NOMO-1 treated with DMSO at 0.1 percent for 48 hours (cell line): ENCODE measurements around the gene MAP3K4.
A peak's percentile ranks its signal among the peaks of the same experiment; 100 is the strongest.

ENCODE experiments used
- DNase-seq: peaks from one replicate; lab custom pipeline; 2025; ENCODE audit not compliant: unreplicated experiment; lab: John Stamatoyannopoulos, UW

Gene MAP3K4

GRCh38 chr6:161001421-161001820 lies 9.9 kb downstream of the MAP3K4 start:
- DNase-seq = peak; percentile 63

GRCh38 chr6:161003336-161003735 lies 11.8 kb downstream of the MAP3K4 start:
- DNase-seq = no peak

GRCh38 chr6:161008245-161008644 lies 16.7 kb downstream of the MAP3K4 start:
- no peak for DNase-seq

DNA sequence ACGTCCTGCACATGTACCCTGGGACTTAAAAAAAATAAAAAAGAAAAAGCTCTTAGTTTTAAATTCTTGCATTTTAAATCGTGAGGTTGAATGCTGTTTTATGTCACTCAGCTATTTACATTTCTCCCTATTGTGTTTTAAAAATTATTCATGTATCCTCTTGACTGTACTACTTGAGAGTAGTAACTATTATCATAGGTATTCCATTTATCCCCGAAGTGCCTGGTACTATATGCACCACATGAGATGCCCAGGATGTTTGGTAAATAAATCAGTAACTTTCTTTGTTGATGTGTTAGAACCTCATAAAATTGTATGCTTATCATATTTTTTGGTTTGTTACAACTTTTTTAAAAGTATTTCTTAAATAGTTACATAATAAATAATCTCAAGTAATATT lies 18.4 kb downstream of the MAP3K4 start:
- no peak for DNase-seq

DNA sequence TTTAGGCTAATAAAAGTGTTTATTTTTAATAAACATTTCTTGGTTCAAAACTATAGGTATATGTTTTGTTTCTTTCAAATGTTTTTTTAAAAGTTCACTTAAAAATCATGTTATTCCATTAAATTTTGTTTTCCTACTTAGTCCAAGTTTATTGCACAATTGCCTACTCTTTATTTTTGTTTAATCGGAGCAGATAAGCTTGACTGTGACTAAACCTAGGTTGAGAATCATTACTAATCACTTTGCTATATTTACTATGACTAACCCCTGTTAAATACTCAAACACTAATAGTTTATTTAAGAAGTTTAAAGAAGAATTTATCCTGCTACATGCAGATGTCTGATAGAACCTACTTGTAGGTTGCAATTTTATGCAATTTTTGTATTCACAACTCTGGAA lies 18.8 kb downstream of the MAP3K4 start:
- no peak for DNase-seq

DNA sequence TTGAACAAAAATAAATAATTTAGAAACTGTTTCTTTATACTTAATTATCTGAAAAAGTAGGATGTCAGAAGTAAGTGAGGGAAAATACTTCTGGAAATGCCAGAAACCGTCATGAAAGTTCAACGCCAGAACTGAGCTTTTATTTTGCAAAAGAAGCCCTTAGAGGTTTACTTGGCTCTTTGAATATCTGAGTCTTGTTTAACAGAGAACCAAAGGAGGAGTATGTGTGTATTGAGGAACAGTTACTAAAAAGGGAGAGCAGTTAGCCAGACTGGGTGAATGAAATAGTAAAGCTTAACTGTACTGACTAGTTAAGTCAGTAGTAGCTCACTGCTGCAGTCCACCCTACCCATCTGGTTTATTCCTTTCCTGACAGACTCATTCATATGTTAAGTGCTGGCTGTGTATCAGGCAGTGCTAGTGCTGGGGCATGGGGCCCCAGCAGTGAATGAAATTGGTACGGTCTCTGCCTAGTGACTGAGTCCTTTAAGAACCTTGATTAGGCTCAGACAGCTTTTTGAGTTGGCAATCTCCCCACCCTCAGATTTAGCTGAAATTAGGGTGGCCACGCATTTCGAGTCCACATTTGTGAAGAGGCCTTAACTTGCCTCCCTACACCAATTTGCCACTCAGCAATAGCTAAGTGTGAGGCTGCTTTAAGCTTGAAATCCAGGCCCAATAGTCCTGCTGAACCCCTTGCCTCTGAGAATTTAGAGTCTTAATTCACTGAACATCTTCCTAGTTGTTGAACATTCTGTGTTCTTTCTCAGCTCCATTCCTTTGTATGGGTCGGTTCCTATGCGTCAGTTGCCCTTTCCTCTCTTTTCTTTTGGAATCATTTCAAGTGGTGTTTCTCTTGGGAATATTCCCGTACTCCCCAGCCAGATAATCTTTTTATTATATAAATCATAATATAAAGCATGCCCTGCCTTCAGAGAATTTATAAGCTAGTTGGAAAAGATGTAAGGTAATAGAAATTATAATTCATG lies 20.2 kb downstream of the MAP3K4 start:
- no peak for DNase-seq

DNA sequence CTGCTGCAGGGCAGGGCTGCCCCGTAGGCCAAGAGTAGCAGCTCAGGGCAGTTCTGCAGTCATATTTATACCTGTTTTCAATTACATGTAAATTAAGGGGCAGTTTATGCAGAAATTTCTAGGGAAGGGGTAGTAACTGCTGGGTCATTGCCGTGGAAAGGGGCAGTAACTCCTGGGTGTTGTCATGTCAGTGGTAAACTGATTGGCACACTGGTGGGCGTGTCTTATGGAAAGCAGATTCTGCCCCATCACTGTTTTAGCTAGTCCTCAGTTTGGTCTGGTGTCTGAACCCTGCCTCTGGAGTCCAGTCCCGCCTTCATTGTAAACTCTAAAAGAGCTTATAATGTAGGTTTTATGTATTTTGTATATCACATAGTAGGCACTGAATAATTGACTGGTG lies 22.1 kb downstream of the MAP3K4 start:
- no peak for DNase-seq

DNA sequence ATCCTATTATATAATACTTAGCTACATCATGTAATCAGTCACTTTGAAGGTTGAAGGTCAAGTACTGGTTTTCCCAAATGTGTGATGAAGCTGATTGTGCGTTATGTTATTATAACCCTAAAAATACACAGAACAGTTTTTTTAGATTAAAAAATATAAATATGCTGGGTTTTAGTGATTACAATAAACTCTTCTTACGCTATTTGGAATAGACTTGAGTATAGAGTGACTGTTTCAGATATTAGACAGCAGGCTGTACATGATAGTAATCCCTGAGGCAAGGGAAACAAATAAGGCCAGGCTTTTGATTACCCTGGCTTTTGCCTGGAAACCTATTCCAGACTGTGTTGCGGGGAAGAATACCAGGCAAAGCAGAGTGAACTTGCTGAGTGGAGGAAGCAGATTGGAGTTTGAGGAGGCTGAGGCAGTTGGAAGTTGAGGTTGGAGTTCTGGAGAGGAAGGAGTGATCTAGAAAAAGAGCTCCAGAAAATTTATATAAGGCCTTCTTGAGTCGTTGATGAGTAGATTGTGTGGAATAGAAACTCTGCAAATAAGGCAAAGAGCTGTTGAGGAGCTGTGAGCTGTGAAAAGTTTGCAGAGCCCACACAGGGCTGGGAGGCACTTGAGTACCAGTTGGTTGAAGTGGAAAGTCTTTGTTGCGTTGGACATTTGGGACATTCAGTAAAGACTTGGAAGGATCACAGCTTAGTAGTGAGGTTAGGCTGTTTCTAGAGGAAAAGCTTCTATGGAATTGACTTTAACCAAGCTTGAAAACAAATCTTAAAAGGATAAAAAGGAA lies 26.4 kb downstream of the MAP3K4 start:
- no peak for DNase-seq

DNA sequence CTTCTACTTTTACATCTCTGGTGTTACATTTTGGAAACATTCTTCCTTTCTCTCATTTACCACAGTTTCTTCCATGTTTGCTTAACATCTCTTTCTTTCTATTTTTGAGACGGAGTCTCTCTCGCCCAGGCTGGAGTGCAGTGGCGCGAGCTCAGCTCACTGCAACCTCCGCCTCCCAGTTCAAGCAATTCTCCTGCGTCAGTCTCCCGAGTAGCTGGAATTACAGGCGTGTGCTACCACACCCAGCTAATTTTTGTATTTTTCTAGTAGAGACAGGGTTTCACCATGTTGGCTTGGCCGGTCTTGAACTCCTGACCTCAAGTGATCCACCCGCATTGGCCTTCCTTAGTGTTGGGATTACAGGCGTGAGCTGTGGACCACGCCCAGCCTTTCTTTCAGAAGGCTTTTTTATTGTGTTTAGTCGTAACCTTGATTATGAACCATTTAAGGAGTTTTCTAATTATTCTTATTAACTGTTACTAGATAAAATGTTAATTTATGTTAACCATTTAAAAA lies 27.8 kb downstream of the MAP3K4 start:
- DNase-seq = no peak

DNA sequence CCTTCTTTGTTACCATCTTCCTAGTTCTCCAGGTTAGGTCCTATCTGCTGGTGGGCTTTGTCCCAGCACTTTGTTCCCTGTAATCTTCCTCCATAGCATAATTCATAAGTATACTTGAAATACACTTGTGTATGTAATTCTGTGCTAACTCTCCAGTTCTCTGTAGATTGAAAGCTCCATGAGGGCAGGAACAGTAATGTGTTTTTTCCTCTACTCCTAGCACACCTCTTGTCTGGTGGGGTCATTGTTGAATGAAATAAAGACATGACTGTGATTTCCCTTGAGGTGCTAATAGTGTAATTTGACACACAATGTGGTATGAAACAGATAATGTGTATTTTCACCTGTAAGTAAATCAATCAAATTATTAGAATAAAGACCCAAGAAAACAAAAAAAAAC lies 30.0 kb downstream of the MAP3K4 start:
- no peak for DNase-seq

- no peak for DNase-seq
Measured at GRCh38 chr6:161021998-161022743, 30.6 kb downstream of the MAP3K4 start.

DNA sequence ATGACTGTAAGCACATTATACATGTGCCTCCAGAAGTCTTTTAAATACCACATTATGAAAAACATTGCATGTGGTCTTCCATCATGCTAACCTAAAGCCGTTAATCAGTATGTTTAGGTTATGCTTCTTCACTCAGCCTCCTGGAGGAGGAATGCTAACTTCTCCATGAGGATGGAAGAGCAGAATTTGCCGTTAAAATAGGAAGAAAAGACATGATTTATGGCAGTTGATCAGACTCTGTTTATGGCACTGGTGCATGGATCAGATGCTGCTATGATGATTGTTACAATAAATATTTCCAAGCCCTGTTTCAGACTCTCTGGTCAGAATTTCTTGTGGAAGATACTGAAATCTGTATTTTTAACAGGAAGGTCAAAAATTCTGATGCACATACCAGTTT lies 31.7 kb downstream of the MAP3K4 start:
- DNase-seq = no peak

- DNase-seq = no peak
Measured at GRCh38 chr6:161024364-161024920, 32.9 kb downstream of the MAP3K4 start.

GRCh38 chr6:161027385-161027784 lies 35.8 kb downstream of the MAP3K4 start:
- no peak for DNase-seq

GRCh38 chr6:161029195-161029809 lies 37.7 kb downstream of the MAP3K4 start:
- DNase-seq = peak; percentile 30

DNA sequence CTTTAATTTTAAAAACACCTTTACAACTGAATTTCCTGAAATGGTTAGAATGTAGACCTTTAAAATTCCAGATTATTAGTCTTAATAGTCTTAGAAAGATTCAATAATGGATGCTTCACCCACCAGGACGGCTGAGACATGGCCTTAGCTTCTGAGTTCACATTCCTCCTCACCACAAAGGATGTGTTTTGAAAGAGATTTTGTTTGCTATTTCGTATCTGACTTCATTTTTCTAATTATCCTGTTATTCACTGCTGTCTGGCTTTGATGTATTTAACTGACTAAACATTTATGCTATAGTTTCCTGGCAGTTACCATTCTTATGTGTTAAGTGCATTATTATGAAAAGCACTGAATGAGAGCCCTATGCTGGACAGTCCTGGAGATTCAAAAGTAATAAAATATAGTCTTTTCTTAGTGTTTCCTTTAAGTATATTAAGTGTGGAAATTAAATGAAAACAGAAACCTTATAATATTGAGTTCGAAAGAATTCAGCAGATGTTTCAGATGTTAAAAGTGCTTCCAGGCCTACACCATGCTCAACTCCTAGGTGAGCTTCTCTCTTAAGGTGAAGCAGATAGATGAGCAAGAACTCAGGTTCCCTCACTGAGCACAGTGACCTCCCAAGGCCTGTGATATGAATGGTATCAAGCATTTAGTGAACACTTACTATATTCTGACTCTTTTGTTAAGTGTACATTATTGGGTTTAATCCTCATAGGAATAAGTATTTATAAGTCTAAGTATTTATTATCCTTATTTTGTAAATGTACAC lies 40.3 kb downstream of the MAP3K4 start:
- no peak for DNase-seq

DNA sequence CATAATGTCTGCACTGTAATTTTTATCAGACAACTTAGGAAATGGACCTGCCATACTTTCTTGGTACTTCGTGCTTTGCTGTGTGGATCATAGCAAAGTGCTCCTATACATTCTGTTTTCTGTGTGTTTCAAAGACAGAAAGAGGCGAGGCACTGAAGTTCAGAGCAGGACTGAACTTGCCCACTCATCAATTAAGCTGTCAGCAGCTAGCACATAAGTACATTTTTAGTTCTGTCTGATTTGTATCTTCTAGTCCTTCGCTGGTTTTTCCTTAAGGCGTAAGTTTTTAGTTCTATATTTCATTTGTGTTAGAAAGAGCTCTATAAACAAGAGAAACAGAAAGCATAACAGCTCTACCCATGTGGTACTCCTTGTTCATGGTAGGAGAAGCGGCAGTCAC lies 42.1 kb downstream of the MAP3K4 start:
- peak; percentile 8 for DNase-seq

DNA sequence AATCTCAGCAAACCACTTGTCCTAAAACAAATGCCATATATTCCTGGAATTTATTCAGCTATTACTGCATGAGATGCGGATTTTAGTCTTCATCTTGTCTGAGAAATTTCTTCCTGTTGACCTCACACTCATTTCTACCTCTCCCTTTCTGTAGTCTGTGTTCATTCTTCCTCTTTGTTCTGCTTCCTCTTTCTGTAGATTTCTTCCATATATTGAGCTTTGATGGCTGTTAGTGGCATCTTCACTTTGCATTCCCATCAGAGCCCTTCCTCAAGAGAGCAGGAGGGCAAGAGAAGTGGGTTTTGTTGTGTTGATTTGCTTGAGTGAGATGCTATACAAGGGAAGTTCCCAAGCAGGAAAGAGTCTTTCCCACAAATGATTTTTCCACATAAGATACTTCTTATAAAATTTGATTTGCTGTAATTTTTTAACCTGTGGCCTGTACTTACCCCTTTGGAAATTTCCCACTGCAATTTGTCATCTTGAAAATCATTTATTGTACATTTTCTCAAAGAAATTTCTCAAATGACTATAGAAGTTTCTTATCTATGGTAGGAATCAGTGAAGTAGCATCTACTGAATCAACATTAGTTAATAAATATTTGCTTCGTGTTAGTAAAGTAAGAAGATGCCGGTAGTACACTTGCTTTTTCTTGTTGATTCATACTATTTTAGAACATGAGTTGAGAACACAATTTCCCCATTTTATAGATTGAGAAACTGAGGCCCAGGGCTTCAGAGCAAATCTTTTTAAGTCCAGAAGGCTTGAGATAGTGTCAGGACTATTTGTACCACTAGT lies 43.8 kb downstream of the MAP3K4 start:
- DNase-seq = peak; percentile 66

GRCh38 chr6:161035981-161036263 lies 44.4 kb downstream of the MAP3K4 start:
- no peak for DNase-seq
